ENCODE measurements around the gene NRBP1.

DNA sequence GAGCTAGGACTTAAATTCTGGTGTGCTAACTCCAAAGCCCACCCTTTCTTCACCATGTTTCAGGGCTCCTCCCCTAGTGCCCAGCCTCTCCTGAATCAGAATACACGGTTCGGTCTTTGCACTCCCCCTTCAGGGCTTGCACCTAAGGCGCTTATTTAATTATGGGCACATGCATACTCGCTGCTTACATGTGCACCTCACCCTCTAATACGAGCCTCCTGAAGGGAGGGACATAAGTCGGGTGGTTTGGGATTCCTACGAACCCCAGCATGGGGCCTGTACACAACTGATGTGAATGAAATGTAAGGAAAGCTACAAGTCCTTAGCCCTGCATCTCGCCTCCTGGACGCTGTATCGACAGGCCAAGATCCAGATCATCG is 60.7 kb downstream of the NRBP1 start:
- TF ChIP-seq, protein P1, sequence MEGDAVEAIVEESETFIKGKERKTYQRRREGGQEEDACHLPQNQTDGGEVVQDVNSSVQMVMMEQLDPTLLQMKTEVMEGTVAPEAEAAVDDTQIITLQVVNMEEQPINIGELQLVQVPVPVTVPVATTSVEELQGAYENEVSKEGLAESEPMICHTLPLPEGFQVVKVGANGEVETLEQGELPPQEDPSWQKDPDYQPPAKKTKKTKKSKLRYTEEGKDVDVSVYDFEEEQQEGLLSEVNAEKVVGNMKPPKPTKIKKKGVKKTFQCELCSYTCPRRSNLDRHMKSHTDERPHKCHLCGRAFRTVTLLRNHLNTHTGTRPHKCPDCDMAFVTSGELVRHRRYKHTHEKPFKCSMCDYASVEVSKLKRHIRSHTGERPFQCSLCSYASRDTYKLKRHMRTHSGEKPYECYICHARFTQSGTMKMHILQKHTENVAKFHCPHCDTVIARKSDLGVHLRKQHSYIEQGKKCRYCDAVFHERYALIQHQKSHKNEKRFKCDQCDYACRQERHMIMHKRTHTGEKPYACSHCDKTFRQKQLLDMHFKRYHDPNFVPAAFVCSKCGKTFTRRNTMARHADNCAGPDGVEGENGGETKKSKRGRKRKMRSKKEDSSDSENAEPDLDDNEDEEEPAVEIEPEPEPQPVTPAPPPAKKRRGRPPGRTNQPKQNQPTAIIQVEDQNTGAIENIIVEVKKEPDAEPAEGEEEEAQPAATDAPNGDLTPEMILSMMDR (conservative IDR thresholded peaks at IDR 0.05): no peak
- no peak for TF ChIP-seq ZFX (IDR thresholded peaks at IDR 0.05)

Measured in C4-2B (cell line).